HepG2 (cell line): ENCODE measurements around the gene DLEC1. TPM values are rescaled to one million over a fixed set of nuclear protein-coding genes. Genes with fewer than 3 reads are reported as not detected.

Experiments used
- ATAC-seq: fragments of 200-7000 bp; cut with Tn5 transposase; 3 replicates; pipeline ENCODE4 v1.9.1; 2020; ENCODE audit warnings: mild to moderate bottlenecking, moderate library complexity
- BruUV-seq: library from RNA; stranded (reverse); fragments of 400-500 nt; replicated peaks from 2 replicates; lab custom pipeline; 2021; lab: Mats Ljungman, UMichigan
- CTCF ChIA-PET: fragments of 300-600 bp; formaldehyde crosslinking; extraction: SDS; loops from one replicate; lab custom pipeline; 2021; ENCODE audit warnings: low total read pairs, inconsistent platforms, low intra/inter-chr PET ratio; lab: Yijun Ruan, JAX
- POLR2A ChIA-PET: fragments of 350-600 bp; sonication (Branson Sonifier 250); formaldehyde crosslinking; loops from one replicate; lab custom pipeline; 2020; ENCODE audit warnings: antibody characterized with exemption, inconsistent platforms; lab: Yijun Ruan, JAX
- DNase-seq: peaks from one replicate; pipeline ENCODE4 v3.0.0-alpha.2; 2015; ENCODE audit warnings: low spot score
- FAIRE-seq: peaks from 3 replicates; lab custom pipeline; 2011; peaks lifted over from hg19 to GRCh38; lab: Jason Lieb, UNC
- H2AFZ ChIP-seq: one replicate; pipeline ENCODE4 v1.6.1; 2011; ENCODE audit warnings: low read length, inconsistent platforms
- H3K27ac ChIP-seq: fragments of 300-600 bp; 3 replicates; pipeline ENCODE4 v1.8.0; 2011; ENCODE audit warnings: mixed run types, mild to moderate bottlenecking, mixed read lengths, low read length, inconsistent platforms; ENCODE audit not compliant: insufficient read depth; ENCODE audit errors: extremely low read length
- H3K27me3 ChIP-seq, 2 experiments: fragments of 200-600 bp in 1 of 2; 2 replicates in 1 of 2; 3 replicates in 1 of 2; pipeline versions ENCODE4 v1.6.0 to v1.8.0; 2011; ENCODE audit warnings: low read length in 2 of 2, mild to moderate bottlenecking in 2 of 2, moderate library complexity in 2 of 2, inconsistent platforms in 1 of 2; ENCODE audit not compliant: insufficient read depth in 2 of 2, control insufficient read depth in 1 of 2
- H3K36me3 ChIP-seq, 2 experiments: fragments of 200-600 bp in 1 of 2; replicated peaks in 1 of 2; 2 replicates in 1 of 2; 3 replicates in 1 of 2; pipeline versions ENCODE4 v1.5.1 to v1.8.0; 2011; ENCODE audit warnings: low read length in 2 of 2, inconsistent platforms in 1 of 2; ENCODE audit not compliant: insufficient read depth in 2 of 2, control insufficient read depth in 1 of 2
- H3K4me1 ChIP-seq: 2 replicates; pipeline ENCODE4 v1.5.1; 2012; ENCODE audit warnings: low read length, inconsistent platforms; ENCODE audit not compliant: insufficient read depth
- H3K4me2 ChIP-seq: 2 replicates; pipeline ENCODE4 v1.6.0; 2011; ENCODE audit warnings: low read depth, low read length, inconsistent platforms
- H3K4me3 ChIP-seq, 3 experiments: fragments of 200-600 bp in 1 of 3; sonication (generic), shearing (Covaris generic) in 1 of 3; replicated peaks in 1 of 3; 2 replicates each; pipeline ENCODE4 v1.5.1; 2011 to 2016; ENCODE audit warnings: low read length in 3 of 3, inconsistent platforms in 2 of 3, low read depth in 2 of 3, mild to moderate bottlenecking in 2 of 3, control low read depth in 1 of 3, mixed read lengths in 1 of 3; ENCODE audit not compliant: insufficient read depth in 1 of 3
- H3K79me2 ChIP-seq: one replicate; pipeline ENCODE4 v1.6.1; 2011; ENCODE audit warnings: low read length, inconsistent platforms; ENCODE audit not compliant: insufficient read depth
- H3K9ac ChIP-seq: 2 replicates; pipeline ENCODE4 v1.6.0; 2011; ENCODE audit warnings: mild to moderate bottlenecking, low read depth, low read length, inconsistent platforms; ENCODE audit not compliant: insufficient read depth
- H3K9me3 ChIP-seq: 2 replicates; pipeline ENCODE4 v1.5.1; 2012; ENCODE audit warnings: mild to moderate bottlenecking, low read length
- H4K20me1 ChIP-seq: 2 replicates; pipeline ENCODE4 v1.6.0; 2011; ENCODE audit warnings: inconsistent platforms, mild to moderate bottlenecking, low read length, moderate library complexity; ENCODE audit not compliant: insufficient read depth
- ETV5 ChIP-seq: IDR thresholded peaks from 2 replicates; pipeline ENCODE4 v1.6.1; 2018; ENCODE audit warnings: missing biosample characterization, missing genetic modification reagents, inconsistent platforms, borderline replicate concordance
- SIN3B ChIP-seq: fragments of 150-350 bp; IDR thresholded peaks from 2 replicates; pipeline ENCODE4 v1.6.1; 2014; ENCODE audit warnings: low read length
- SRSF1 ChIP-seq: fragments of 200-400 bp; formaldehyde crosslinking; optimal IDR thresholded peaks from 2 replicates; pipeline ENCODE3; 2017; ENCODE audit warnings: mild to moderate bottlenecking, low read depth, low read length, moderate library complexity
- ZBTB4 ChIP-seq: sonication (generic); formaldehyde crosslinking; IDR thresholded peaks from 2 replicates; pipeline ENCODE4 v1.4.0; 2020; ENCODE audit warnings: missing genetic modification reagents, mild to moderate bottlenecking, borderline replicate concordance
- ZNF12 ChIP-seq: sonication (generic); formaldehyde crosslinking; IDR thresholded peaks from 2 replicates; pipeline ENCODE4 v1.5.0; 2020; ENCODE audit warnings: missing genetic modification reagents
- ZNF251 ChIP-seq: sonication (generic); formaldehyde crosslinking; IDR thresholded peaks from 2 replicates; pipeline ENCODE4 v1.9.0; 2021; ENCODE audit warnings: mild to moderate bottlenecking, missing genetic modification reagents
- ZNF407 ChIP-seq: sonication (generic); formaldehyde crosslinking; IDR thresholded peaks from one replicate; pipeline ENCODE4 v1.5.1; 2020; ENCODE audit warnings: mild to moderate bottlenecking, missing genetic modification reagents; ENCODE audit errors: not compliant biosample characterization
- ZNF512 ChIP-seq: sonication (generic); formaldehyde crosslinking; IDR thresholded peaks from 2 replicates; pipeline ENCODE4 v1.4.0; 2020; ENCODE audit warnings: mild to moderate bottlenecking, missing genetic modification reagents
- WGBS: methylation state at CpG from one replicate; pipeline ENCODE4 v1.1.6; 2017; ENCODE audit warnings: low lambda C conversion rate; 5-methylcytosine and 5-hydroxymethylcytosine counted together
- in situ Hi-C: cut with HindIII; loops from 2 replicates; pipeline ENCODE4 v1.10.0; 2017; ENCODE audit warnings: low pct_unique_long_range_greater_than_20kb; ENCODE audit not compliant: extremely low pct_ligation_motif_present
- intact Hi-C: fragments of 100-400 bp; cut with micrococcal nuclease; formaldehyde crosslinking; loops from one replicate; pipeline ENCODE4 v1.10.0; 2022; ENCODE audit not compliant: unreplicated experiment
- polyA plus RNA-seq, 8 experiments: library from polyadenylated mRNA; depleted of rRNA in 3 of 8; stranded (reverse) in 7 of 8; unstranded in 1 of 8; fragments of >200 nt; fragmentation: Illumina TruSeq in 4 of 8; extraction: Trizol in 4 of 8; gene quantifications; 2 replicates each; pipeline versions ENCODE4 v1.2.1 to v1.2.3, GENCODE V29; 2011 to 2016; ENCODE audit warnings: low read depth in 4 of 8, missing spikeins in 1 of 8, mixed read lengths in 1 of 8; ENCODE audit not compliant: insufficient read depth in 1 of 8
- total RNA-seq, 5 experiments: library from RNA; depleted of rRNA; stranded (reverse); fragments of >200 nt; fragmentation: Illumina TruSeq; extraction: Trizol; gene quantifications; 2 replicates each; pipeline ENCODE4 v1.2.3, GENCODE V29; 2016; ENCODE audit warnings: low read depth in 1 of 5

DLEC1 gene
- total and polyA plus RNA-seq, 2 of the 13 experiments (the other 11 are each of a cell fraction or from before 2014, with no cell fraction given): 0.09 TPM; not detected in 1

GRCh38 chr3:38051131-38051530, 12.1 kb downstream of the DLEC1 start:
- Histone ChIP-seq H3K4me3 (no peak overlapping the region), H3K36me3 (no peaks in the 10 kb centered on the region), H2AFZ (no peak overlapping the region), H3K9ac (no peak overlapping the region), H3K9me3 (no peaks in the 10 kb centered on the region), H4K20me1 (no peaks in the 10 kb centered on the region), H3K79me2 (no peaks in the 10 kb centered on the region), H3K4me1 (peaks cover 15% of the 10 kb centered on the region), H3K4me2 (no peak overlapping the region), H3K27me3 (peaks cover 0 to 6% of the 10 kb centered on the region in 2 experiments; a peak in 2 of 5 replicates), H3K27ac (no peak overlapping the region)
- ChIA-PET POLR2A (no interaction called here), CTCF (no interaction called here)
- BruUV-seq: no TSS peak
- ATAC-seq (no peak), FAIRE-seq (no peak), DNase-seq (no peak)
- TF ChIP-seq SRSF1 (no peak), ZNF251 (no peak), ZBTB4 (CRISPR knock-in tag) (no peak), ZNF512 (CRISPR knock-in tag) (no peak), ZNF12 (CRISPR knock-in tag) (no peak), SIN3B (no peak), ETV5 (CRISPR knock-in tag) (no peak), ZNF407 (CRISPR knock-in tag) (no peak)
- in situ Hi-C loops (no loop called here), intact Hi-C loops (no loop called here)
- 71% methylated on average over 9 of the region's 13 CpGs for WGBS
